Loucy (cell line): ENCODE data around the gene RAB30.

Experiments used
- H2AFZ ChIP-seq: fragments of 200-600 bp; sonication (generic); 2 replicates; pipeline ENCODE4 v1.6.0; 2016; ENCODE audit warnings: antibody characterized with exemption, mild to moderate bottlenecking, low read length, moderate library complexity
- H3F3A ChIP-seq: fragments of 200-600 bp; 2 replicates; pipeline ENCODE4 v1.6.0; 2016; ENCODE audit warnings: antibody characterized with exemption, low read depth, mild to moderate bottlenecking
- H3K27me3 ChIP-seq: fragments of 200-600 bp; sonication (generic); 2 replicates; pipeline ENCODE4 v1.6.1; 2014; ENCODE audit warnings: low read length, mild to moderate bottlenecking; ENCODE audit not compliant: insufficient read depth, poor library complexity, severe bottlenecking
- H3K36me3 ChIP-seq: fragments of 200-600 bp; sonication (generic); 2 replicates; pipeline ENCODE4 v1.6.1; 2016; ENCODE audit warnings: low read length; ENCODE audit not compliant: insufficient read depth
- H3K4me1 ChIP-seq: fragments of 200-600 bp; sonication (generic); 2 replicates; pipeline ENCODE4 v1.5.1; 2014; ENCODE audit warnings: low read length, mild to moderate bottlenecking; ENCODE audit not compliant: insufficient read depth, poor library complexity, severe bottlenecking
- H3K4me2 ChIP-seq: fragments of 200-600 bp; sonication (generic); 2 replicates; pipeline ENCODE4 v1.6.0; 2014; ENCODE audit warnings: antibody characterized with exemption, low read length, low read depth, mild to moderate bottlenecking; ENCODE audit not compliant: poor library complexity, severe bottlenecking
- H3K4me3 ChIP-seq: fragments of 200-600 bp; sonication (generic); 2 replicates; pipeline ENCODE4 v1.5.1; 2014; ENCODE audit warnings: low read length, mild to moderate bottlenecking, mixed read lengths; ENCODE audit not compliant: poor library complexity, severe bottlenecking
- H3K79me2 ChIP-seq: fragments of 200-600 bp; sonication (generic); 2 replicates; pipeline ENCODE4 v1.6.1; 2014; ENCODE audit warnings: low read length; ENCODE audit not compliant: insufficient read depth
- H3K9ac ChIP-seq: fragments of 200-600 bp; sonication (generic); 2 replicates; pipeline ENCODE4 v1.6.0; 2014; ENCODE audit warnings: mild to moderate bottlenecking, low read depth, low read length, moderate library complexity; ENCODE audit not compliant: poor library complexity, severe bottlenecking
- H3K9me2 ChIP-seq: fragments of 200-600 bp; sonication (generic); replicated peaks from 2 replicates; pipeline ENCODE4 v1.6.1; 2016; ENCODE audit warnings: low read depth, low read length, mixed read lengths
- H3K9me3 ChIP-seq: fragments of 200-600 bp; sonication (generic); 2 replicates; pipeline ENCODE4 v1.6.1; 2014; ENCODE audit warnings: mild to moderate bottlenecking, antibody characterized with exemption, low read length, low read depth; ENCODE audit not compliant: insufficient read depth
- H4K20me1 ChIP-seq: fragments of 200-600 bp; sonication (generic); 2 replicates; pipeline ENCODE4 v1.6.0; 2014; ENCODE audit warnings: antibody characterized with exemption, low read length, mild to moderate bottlenecking; ENCODE audit not compliant: insufficient read depth, poor library complexity, severe bottlenecking
- CTCF ChIP-seq: fragments of 200-600 bp; sonication (generic); conservative IDR thresholded peaks from 2 replicates; pipeline ENCODE4 v1.5.1; 2014; ENCODE audit warnings: mild to moderate bottlenecking, antibody characterized with exemption, low read length
- EZH2phosphoT487 ChIP-seq: fragments of 200-600 bp; IDR thresholded peaks from 2 replicates; pipeline ENCODE4 v1.6.1; 2018; ENCODE audit warnings: antibody characterized with exemption, mild to moderate bottlenecking, moderate library complexity, borderline replicate concordance

Gene RAB30

GRCh38 chr11:82996966-82997606 lies 74.6 kb downstream of the RAB30 start:
- H3K9me2 ChIP-seq, result no peaks in the 10 kb centered on the region
- no peak for TF ChIP-seq EZH2phosphoT487
- no peak for TF ChIP-seq CTCF
- H3K36me3 ChIP-seq, result no peaks in the 10 kb centered on the region
- H3K27me3 ChIP-seq, result no peaks in the 10 kb centered on the region
- no peak overlapping the region for H2AFZ ChIP-seq
- no peaks in the 10 kb centered on the region for H3K79me2 ChIP-seq
- H4K20me1 ChIP-seq, result no peaks in the 10 kb centered on the region
- peaks cover 19% of the 10 kb centered on the region for H3K4me1 ChIP-seq
- H3K9ac ChIP-seq, result no peak overlapping the region
- no peaks in the 10 kb centered on the region for H3K9me3 ChIP-seq
- no peak overlapping the region for H3K4me3 ChIP-seq
- no peak overlapping the region for H3K4me2 ChIP-seq
- no peaks in the 10 kb centered on the region for H3F3A ChIP-seq

- H3K4me3 ChIP-seq, result no peak overlapping the region
- TF ChIP-seq CTCF (no peak), EZH2phosphoT487 (no peak)
Measured at GRCh38 chr11:82995754-82996398, 75.8 kb downstream of the RAB30 start.

DNA sequence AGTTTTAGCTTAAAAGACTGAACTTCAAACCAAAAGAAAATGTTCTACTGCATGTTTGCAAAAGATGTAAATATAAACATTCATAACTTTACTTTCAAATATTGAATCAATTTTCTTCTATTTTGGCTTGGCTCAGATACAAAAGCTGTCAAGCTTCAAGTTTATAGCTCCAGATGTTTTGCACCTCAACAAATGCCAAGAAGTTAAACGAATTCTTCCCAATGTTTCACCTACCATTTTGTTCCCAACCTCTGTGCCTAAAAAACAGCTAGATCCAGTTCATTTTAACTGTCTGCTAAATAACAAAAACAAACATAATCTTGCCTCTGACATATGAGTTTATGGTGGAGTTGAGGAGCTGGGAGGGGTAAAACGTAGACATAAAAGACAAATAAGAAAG lies 76.5 kb downstream of the RAB30 start:
- H3K79me2 ChIP-seq, result no peaks in the 10 kb centered on the region
- peaks cover 19% of the 10 kb centered on the region for H3K4me1 ChIP-seq
- no peaks in the 10 kb centered on the region for H3K9me3 ChIP-seq
- H4K20me1 ChIP-seq, result no peaks in the 10 kb centered on the region
- no peak overlapping the region for H3K9ac ChIP-seq
- H3F3A ChIP-seq, result no peaks in the 10 kb centered on the region
- no peak overlapping the region for H3K4me3 ChIP-seq
- no peaks in the 10 kb centered on the region for H3K36me3 ChIP-seq
- no peaks in the 10 kb centered on the region for H3K27me3 ChIP-seq
- H3K9me2 ChIP-seq, result no peaks in the 10 kb centered on the region
- H2AFZ ChIP-seq, result no peak overlapping the region
- no peak overlapping the region for H3K4me2 ChIP-seq
- no peak for TF ChIP-seq CTCF
- TF ChIP-seq EZH2phosphoT487, result no peak

More at GRCh38 chr11:82995754-82996398, 75.8 kb downstream of the RAB30 start:
- Histone ChIP-seq H3K36me3 (no peaks in the 10 kb centered on the region), H3K9ac (no peak overlapping the region), H3K27me3 (no peaks in the 10 kb centered on the region), H3F3A (no peaks in the 10 kb centered on the region), H3K9me3 (no peaks in the 10 kb centered on the region), H3K4me1 (peaks cover 21% of the 10 kb centered on the region), H4K20me1 (no peaks in the 10 kb centered on the region), H3K79me2 (no peaks in the 10 kb centered on the region), H3K9me2 (no peaks in the 10 kb centered on the region), H2AFZ (no peak overlapping the region), H3K4me2 (no peak overlapping the region)
